ENCODE measurements around the gene SLC25A45. TPM values are rescaled to one million over a fixed set of nuclear protein-coding genes. Genes with fewer than 3 reads are reported as not detected.

Gene SLC25A45
- total RNA-seq, 3 donors from 2014 or later (not counting 1 experiment from before 2014, with no cell fraction given) = 50.9 to 61.1 (median 61.0) TPM

GRCh38 chr11:65389294-65389980, 7.0 kb upstream of the SLC25A45 start:
- ATAC-seq = no peak
- intact Hi-C loops (cut with micrococcal nuclease) = loop anchor here (5.0 kb wide), 1 partner anchor 183 kb away; the partner anchor contains the start of genes FAM89B and ZNRD2
- Histone ChIP-seq H3K36me3 (ENCODE audit: control insufficient read depth, insufficient read depth, low read length) (peaks cover 26% of the 10 kb centered on the region), H3K4me3 (ENCODE audit: low read length) (no peak overlapping the region), H3K27me3 (ENCODE audit: control insufficient read depth, insufficient read depth, low read length) (no peaks in the 10 kb centered on the region), H3K9me3 (ENCODE audit: control insufficient read depth, insufficient read depth, low read length) (no peaks in the 10 kb centered on the region), H3K27ac (ENCODE audit: low read length) (no peak overlapping the region), H3K4me1 (ENCODE audit: control insufficient read depth, insufficient read depth, low read length) (peaks cover 64% of the 10 kb centered on the region)
- Mint-ChIP-seq H3K4me1 (peaks cover 32 to 63% of the 10 kb centered on the region in 2 donors), H3K27ac (peak overlapping the region; percentile 55 to 71), H3K36me3 (no peaks in the 10 kb centered on the region), H3K4me3 (peak overlapping the region; percentile 61), H3K27me3 (ENCODE audit: low read depth in 2 of 2) (no peaks in the 10 kb centered on the region), H3K9me3 (no peaks in the 10 kb centered on the region)
- WGBS (ENCODE audit: insufficient coverage) = 90% methylated on average over 20 of the region's 20 CpGs
- TF ChIP-seq CTCF (IDR thresholded peaks at IDR 0.05) = no peak
- no peak for DNase-seq

- Mint-ChIP-seq H3K4me1 (peaks cover 39 to 70% of the 10 kb centered on the region in 2 donors), H3K27me3 (ENCODE audit: low read depth in 2 of 2) (no peaks in the 10 kb centered on the region), H3K9me3 (no peaks in the 10 kb centered on the region), H3K4me3 (peak overlapping the region; percentile 61), H3K27ac (peak overlapping the region; percentile 55 to 71), H3K36me3 (no peaks in the 10 kb centered on the region)
- DNase-seq = no peak
- Histone ChIP-seq H3K4me1 (ENCODE audit: control insufficient read depth, insufficient read depth, low read length) (peaks cover 71% of the 10 kb centered on the region), H3K27ac (ENCODE audit: low read length) (no peak overlapping the region), H3K36me3 (ENCODE audit: control insufficient read depth, insufficient read depth, low read length) (peaks cover 23% of the 10 kb centered on the region), H3K4me3 (ENCODE audit: low read length) (no peak overlapping the region), H3K27me3 (ENCODE audit: control insufficient read depth, insufficient read depth, low read length) (no peaks in the 10 kb centered on the region), H3K9me3 (ENCODE audit: control insufficient read depth, insufficient read depth, low read length) (no peaks in the 10 kb centered on the region)
- ATAC-seq = no peak
- intact Hi-C loops (cut with micrococcal nuclease) = loop anchor here (5.0 kb wide), 1 partner anchor 184 kb away; the partner anchor contains the start of genes FAM89B and ZNRD2
- 83% methylated on average over 4 of the region's 4 CpGs for WGBS (ENCODE audit: insufficient coverage)
- no peak for TF ChIP-seq CTCF (IDR thresholded peaks at IDR 0.05)
Observed at GRCh38 chr11:65388731-65389130, 6.3 kb upstream of the SLC25A45 start.

GRCh38 chr11:65386307-65387140, 4.1 kb upstream of the SLC25A45 start, which contains the start of gene FRMD8:
FRMD8 (plus strand) TSS chr11:65386637; CDS start chr11:65387037, 400 bp downstream.
- peak; percentile 59 to 83 (median 70) for ATAC-seq
- H3K9me3 ChIP-seq (ENCODE audit: control insufficient read depth, insufficient read depth, low read length) = no peaks in the 10 kb centered on the region
- Mint-ChIP-seq H3K9me3 (no peaks in the 10 kb centered on the region), H3K4me3 (peak within 1 kb of the TSS; percentile 99), H3K27me3 (ENCODE audit: low read depth in 2 of 2) (no peaks in the 10 kb centered on the region), H3K36me3 (no peaks in the 10 kb centered on the region), H3K27ac (peak within 1 kb of the TSS; percentile 99), H3K4me1 (peaks cover 52 to 84% of the 10 kb centered on the region in 2 donors)
- H3K27ac ChIP-seq (ENCODE audit: low read length) = peak within 1 kb of the TSS; percentile 96
- DNase-seq = peak; percentile 94 to 96
- H3K4me1 ChIP-seq (ENCODE audit: control insufficient read depth, insufficient read depth, low read length) = peaks cover 93% of the 10 kb centered on the region
- no peaks in the 10 kb centered on the region for H3K27me3 ChIP-seq (ENCODE audit: control insufficient read depth, insufficient read depth, low read length)
- intact Hi-C loops (cut with micrococcal nuclease) = loop anchor here (5.0 kb wide), 1 partner anchor 186 kb away; the partner anchor contains the start of genes FAM89B and ZNRD2
- peaks cover 13% of the 10 kb centered on the region for H3K36me3 ChIP-seq (ENCODE audit: control insufficient read depth, insufficient read depth, low read length)
- peak within 1 kb of the TSS; percentile 91 for H3K4me3 ChIP-seq (ENCODE audit: low read length)
- WGBS (ENCODE audit: insufficient coverage) = 2% methylated on average over 76 of the region's 76 CpGs
- TF ChIP-seq CTCF (IDR thresholded peaks at IDR 0.05) = no peak
